Measurements from ENCODE around the gene CEP83.
"Not testable (repeated sequence)": the region's sequence is repeated elsewhere in the genome, so short reads cannot be mapped to it uniquely, and the experiment has no call there.

Gene CEP83, protein sequence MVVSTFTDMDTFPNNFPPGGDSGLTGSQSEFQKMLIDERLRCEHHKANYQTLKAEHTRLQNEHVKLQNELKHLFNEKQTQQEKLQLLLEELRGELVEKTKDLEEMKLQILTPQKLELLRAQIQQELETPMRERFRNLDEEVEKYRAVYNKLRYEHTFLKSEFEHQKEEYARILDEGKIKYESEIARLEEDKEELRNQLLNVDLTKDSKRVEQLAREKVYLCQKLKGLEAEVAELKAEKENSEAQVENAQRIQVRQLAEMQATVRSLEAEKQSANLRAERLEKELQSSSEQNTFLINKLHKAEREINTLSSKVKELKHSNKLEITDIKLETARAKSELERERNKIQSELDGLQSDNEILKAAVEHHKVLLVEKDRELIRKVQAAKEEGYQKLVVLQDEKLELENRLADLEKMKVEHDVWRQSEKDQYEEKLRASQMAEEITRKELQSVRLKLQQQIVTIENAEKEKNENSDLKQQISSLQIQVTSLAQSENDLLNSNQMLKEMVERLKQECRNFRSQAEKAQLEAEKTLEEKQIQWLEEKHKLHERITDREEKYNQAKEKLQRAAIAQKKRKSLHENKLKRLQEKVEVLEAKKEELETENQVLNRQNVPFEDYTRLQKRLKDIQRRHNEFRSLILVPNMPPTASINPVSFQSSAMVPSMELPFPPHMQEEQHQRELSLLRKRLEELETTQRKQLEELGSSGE

DNA sequence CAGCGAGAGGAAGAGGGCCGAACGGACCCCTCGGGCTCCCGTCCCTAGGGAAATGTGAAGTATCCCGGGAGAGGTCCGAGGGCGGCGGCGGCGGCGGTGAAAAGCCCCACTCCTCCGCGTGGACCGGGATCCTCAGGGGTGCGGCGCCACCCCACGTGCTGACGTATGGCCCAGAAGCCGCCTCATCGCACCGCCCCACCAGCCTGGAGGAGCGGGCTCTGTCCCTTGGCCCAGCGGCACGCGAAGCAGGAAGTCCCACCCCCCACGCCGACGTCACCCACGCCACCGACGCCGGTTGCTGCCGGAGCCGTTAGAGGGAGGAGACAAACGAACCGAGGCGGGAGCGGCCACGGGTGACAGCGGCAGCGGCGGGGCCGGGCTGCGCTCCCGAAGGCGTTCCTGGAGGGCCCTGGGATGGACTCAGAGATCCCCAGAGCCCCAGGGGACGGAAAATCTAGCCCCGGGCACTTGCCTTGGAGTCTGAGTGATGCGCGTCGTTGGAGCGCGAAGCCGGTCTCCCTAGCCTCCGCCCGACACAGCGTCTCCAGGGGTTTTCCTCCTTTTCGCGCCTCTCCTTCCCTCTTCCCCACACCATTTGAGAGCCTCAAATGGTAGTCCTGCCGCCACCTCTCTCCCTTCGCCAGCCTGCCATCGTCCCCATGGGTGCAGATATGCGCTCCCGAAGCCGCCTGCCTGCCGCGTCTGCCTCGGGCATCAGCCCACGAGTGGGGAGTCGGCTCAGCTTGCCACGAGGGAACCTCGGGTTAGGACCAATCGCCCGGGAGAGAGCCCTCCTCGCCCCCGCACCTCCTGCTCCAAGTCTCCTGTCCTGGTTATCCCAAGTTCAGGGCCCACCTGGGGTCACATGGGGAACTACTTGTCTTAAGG, at the start of gene CEP83:
CEP83 (minus strand) TSS at position 140 of the 888 bp plus-strand sequence. CDS start 47,377 bp downstream, outside the sequence.
- DNase-seq, result peak; percentile 96

DNA sequence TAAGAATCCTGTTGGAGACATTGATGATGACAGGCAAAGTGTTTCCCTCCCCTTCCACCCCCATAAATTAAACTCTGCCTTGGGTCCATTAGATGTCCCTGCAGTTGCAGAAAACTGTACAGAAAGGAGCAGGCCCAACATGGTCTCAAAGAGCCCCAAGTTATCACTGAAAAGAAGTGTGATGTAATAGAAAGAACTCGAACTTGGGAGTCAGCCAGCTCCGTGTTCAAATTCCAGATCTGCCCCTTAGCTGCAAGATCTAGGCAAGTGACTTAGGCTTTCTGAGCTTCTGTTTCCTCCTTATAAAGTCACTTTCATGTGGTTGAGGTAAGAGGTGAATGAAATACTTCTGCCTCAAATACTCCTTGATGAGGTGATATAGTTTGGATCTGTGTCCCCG, 49.6 kb upstream of the CEP83 start:
- DNase-seq, result no peak

DNA sequence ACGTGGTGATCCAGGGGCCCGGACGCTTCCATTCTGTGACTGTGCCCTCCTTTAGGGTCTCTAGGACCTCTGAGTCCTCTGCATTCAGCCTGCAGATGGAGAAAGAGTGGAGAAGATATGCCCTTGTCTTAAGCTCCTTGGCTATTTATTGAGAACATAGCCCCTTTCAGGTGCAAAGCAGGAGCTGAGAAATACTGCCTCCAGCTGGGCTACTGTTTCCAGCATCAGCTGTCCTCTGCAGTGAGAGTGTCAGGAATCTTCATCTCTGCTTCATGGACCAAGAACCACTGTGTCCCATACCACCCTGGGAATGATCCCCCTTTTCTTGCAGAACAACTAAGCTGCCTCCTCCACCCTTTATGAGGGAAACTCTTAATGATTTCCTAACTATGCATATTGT, 47.8 kb upstream of the CEP83 start:
- no peak for DNase-seq

DNA sequence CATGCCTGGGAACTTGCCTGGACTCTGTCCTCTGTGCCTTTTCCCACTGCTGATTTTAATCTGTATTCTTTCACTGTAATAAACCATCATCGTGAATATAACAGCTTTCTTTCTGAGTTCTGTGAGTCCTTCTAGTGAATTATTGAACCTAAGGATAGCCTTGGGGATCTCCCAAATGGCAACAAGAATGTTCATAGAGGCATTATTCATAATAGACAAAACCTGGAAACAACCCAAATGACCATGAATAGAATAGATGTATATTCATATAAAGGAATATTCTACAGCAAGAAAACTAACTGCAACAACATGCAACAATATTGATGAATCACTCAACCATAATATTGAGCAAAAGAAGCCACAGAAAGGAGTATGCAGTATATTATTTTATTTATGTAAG, 44.7 kb upstream of the CEP83 start:
- DNase-seq, result no peak

DNA sequence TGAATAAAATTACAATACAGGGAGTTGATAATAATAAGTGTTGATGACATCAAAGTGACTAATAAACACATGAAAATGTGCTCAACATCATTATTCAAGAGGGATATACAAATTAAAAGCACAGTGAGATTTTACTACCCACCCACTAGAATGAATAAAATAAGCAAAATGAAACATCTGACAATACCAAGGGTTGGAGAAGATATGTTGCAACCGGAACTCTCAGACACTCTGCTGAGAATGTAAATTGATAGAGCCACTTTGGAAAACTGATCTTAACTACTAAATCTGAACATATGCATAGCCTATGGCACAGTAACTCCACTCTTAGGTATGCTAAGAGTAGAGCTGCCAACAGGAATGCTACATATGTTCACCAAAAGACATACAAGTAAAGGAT, 44.0 kb upstream of the CEP83 start:
- DNase-seq, result no peak

DNA sequence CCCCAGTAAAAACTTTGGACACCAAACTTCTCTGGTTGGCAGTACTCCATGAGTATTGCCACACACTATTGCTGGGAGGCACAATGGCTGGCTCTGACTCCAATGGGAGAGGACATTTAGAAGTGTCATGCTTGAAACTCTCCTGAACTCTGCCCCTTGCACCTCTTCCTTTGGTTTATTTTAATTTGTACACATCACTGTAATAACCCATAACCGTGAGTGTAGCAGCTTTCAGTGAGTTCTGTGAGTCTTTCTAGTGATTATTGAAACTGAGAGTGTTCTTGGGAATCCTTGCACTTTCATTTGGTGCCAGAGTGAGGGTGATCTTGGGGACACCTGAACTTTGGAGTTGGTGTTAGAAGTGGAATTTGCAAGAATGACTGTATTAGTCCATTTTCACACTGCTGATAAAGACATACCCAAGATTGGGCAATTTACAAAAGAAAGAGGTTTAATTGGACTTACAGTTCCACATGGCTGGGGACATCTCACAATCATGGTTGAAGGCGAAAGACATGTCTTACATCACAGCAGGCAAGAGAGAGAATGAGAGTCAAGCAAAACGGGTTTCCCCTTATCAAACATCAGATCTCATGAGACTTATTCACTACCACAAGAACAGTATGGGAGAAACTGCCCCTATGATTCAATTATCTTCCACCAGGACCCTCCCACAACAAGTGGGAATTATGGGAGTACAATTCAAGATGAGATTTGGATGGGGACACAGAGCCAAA, 41.3 kb upstream of the CEP83 start:
- DNase-seq, result peak; percentile 9

DNA sequence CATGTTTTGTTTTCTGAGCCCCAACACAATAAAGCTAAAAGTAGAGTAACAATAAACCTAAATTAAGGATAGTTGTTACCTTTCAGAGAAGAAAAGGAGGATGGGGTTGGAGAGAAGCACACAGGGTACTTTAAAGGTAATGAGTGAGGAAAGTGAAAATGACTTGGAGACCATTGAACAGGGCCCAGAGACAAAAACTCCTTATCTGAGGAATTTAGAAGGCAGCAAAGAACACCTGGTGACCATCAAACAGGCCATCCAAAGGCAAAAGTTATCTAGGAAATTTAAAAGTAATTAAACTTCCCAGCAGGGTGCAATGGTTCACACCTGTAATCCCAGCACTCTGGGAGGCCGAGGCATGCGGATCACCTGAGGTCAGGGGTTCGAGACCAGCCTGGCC, 39.0 kb upstream of the CEP83 start:
- no peak for DNase-seq

DNA sequence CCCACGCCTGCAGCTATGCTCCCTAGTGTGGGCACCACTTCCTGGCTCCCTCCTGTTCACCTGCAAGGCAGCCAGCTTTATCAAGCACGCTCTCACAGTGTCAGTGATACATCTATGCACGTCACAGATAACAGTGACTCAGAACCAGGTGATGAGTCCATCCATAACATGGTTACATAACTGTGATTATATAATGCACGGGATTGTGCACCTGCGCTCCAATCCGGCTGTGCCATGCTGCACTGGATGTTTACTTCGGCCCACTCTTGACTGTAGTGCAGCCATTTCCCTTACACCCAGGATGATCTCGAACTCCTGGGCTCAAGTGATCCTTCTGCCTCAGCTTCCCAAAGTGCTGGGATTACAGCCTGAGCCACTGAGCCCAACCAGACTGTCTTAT, 38.4 kb upstream of the CEP83 start:
- DNase-seq, result no peak

DNA sequence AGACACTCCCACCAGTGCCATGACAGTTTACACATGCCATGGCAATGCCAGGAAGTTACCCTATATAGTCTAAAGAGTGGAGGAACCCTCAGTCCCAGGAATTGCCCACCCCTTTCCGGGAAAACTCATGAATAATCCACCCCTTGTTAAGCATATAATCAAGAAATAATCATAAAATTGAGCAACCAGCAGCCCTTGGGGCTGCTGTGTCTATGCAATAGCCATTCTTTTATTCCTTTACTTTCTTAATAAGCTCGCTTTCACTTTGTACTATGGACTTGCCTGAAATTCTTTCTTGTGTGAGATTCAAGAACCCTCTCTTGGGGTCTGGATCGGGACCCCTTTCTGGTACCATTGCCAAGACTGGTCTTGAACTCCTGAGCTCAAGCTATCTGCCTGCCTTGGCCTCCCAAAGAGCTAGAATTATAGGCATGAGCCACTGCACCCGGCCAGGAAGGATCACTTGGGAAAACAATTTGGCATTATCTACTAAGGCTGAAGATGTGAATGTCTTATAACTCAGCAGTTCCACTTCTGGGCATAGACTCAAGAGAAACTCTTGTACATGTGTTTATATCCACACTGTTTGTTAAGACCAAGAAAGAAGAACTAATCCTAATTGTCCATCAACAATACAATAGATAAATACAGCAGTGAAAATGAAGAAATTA, 35.9 kb upstream of the CEP83 start:
- DNase-seq, result no peak

DNA sequence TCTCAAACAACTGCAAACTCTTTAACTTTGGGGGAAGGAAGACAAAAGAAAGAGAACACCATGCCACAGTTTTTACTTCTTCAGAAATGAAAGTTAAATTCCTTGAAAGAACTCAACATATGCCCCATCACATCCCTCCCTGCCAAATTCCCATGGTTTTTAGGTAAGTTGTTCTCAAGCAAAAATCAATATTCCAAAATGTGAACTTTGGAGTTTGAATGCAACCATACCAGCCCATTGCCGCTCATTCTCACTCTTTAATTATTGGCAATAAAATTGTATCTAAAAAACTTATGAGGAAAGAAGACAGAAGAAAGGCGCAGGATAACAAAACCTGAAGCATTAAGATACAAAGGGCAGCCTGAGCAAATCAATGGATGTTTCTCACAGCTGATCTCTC, 31.8 kb upstream of the CEP83 start:
- no peak for DNase-seq

DNA sequence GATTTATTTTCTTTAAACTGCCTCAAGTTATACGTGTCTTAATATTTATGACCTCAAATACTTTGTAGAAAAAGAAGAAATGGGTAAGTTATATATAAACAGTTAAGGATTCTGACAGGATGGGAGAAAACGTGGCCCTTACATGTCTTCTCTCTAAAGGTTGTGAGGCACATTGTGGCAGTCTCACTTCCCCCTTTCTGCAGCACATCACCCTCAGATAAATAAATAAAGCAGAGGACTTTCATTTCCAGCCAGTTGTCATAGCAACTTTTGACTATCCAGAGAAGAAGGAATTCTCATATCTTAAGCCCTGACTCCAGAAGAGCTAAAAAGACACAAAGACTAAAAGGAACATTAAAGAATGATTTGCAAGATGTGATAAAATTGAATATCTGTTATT, 28.8 kb upstream of the CEP83 start:
- peak; percentile 55 for DNase-seq

DNA sequence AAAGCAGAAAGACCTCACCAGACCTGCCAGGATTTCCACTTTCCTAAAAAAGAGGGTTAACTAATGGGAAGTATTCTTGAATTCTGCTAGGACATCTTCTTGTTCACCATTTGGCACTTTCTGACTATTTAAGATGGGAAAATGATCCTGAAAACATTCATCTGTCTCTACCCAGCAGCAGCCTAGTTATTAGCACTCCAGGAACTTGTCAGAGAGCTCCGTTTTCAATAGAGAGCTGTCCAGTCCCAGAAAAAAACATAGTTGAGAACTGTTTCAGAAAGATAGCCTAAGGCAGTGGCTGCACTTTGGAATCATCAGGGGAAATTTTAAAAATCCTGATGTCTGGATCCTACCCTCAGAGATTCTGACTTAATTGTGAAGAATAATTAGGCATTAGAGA, 22.1 kb upstream of the CEP83 start:
- DNase-seq, result no peak

DNA sequence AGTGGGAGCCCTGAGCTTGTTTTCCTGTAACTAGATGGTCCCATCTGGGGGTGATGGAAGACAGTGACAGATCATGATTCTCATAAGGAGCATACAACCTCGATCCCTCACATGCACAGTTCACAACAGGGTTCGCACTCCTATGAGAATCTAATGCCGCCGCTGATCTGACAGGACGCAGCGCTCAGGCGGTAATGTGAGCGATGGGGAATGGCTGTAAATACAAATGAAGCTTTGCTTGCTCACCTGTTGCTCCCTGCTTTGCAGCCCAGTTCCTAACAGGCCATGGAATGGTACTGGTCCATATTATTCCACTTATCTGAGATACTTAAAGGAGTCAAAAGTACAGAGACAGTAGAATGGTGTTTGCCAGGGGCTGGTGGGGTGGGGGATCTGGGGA, 9.9 kb upstream of the CEP83 start:
- no peak for DNase-seq

DNA sequence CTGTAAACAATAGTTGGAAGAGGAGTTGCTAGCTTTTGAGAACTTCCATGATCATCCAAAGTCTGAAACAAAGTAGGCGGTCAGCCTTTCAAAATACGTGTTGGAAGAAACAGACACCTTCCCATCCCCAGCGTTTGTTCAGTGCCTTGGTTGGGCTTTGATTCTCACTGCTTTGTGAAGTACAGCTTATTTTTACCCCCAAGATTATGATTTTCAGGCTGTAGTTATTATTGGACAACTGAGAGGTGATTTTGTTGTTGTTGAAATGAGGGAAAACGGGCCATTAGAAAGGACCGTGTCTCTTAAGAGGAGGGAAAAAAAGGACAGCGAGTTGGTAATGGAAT, 921 bp upstream of the CEP83 start:
- no peak for DNase-seq

DNA sequence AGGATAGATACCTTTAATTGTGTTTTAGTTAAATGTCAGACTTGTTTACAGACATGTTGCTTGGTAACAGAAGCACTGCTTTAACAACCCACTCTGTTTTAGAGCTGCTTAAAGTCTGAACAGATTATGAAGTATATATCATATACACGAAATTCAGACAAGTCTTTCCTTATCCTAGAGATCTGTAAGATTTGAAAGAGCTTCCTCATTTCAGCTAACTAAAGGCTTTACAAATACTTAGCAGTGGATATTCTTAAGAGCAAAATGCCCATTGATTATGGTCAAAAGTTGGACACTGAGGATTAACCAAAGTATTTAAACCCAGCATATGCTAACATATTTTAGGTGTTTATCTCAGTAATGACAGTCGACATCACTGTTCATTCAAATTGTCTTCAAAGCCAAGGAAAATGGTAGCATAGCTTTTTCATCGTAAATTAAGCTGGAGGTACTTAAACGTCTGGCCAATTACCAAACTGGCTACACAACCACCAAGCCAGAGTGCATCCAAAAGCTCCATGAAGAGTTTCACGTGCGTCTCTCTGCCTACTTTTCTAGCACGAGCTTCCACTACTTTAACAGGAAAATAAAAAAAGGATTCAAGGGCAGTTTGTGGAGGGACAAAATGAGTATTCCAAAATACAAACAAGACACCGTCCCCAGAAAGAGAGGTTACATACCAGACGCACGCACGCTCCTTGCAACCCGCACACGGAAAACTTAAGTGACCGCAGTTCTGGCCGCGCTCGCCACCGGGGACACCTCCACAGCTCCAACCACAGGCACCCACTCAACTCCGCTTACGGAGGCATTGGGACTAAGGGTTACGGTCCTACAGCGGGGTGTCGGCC, 565 bp downstream of the CEP83 start:
- DNase-seq, result peak; percentile 13

DNA sequence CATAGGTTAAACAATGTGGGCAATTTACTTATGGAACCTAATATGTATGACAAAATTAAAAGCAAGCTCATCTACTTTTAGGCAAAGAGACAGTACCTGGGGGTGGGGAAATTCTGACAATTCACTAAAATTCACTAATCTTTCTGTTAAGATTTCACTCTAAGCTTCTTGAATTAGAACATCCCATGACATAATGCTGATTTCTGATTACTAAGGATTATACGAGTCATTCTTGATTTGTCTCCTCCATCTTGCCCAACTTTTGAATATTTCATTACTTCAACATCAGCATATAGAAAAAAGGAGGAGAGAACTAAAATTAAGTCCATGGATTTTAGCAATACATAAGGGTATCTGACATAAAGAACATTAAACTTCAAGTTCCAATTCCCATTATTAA, 2.4 kb downstream of the CEP83 start:
- DNase-seq, result peak; percentile 45

DNA sequence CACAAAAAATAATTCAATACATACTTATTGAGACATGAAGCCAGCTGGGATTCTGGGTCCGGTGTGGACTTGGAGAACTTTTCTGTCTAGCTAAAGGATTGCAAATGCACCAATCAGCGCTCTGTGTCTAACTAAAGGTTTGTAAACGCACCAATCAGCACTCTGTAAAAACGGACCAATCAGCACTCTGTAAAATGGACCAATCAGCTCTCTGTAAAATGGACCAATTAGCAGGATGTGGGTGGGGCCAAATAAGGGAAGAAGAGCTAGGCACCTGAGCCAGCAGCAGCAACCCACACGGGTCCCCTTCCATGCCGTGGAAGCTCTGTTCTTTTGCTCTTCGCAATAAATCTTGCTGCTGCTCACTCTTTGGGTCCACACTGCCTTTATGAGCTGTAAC, 5.3 kb downstream of the CEP83 start:
- DNase-seq, result not testable (repeated sequence)

DNA sequence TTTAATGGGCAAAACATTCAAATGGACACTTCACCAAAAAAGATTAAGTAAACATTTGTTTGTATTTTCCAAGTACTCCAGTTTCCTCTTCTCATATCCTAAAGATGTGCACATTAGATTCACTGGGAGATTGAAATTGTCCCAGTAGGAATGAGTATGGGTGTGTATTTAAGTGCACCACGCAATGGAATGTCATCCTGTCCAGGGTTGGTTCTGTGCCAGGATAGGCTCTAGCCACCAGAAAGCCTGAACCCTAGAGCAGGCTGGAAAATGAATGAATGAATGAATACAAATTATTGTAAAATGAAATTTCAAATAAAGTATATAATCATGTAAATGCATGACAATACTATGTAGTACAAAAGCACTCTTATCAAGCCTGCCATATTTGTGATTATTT, 14.0 kb downstream of the CEP83 start:
- no peak for DNase-seq

DNA sequence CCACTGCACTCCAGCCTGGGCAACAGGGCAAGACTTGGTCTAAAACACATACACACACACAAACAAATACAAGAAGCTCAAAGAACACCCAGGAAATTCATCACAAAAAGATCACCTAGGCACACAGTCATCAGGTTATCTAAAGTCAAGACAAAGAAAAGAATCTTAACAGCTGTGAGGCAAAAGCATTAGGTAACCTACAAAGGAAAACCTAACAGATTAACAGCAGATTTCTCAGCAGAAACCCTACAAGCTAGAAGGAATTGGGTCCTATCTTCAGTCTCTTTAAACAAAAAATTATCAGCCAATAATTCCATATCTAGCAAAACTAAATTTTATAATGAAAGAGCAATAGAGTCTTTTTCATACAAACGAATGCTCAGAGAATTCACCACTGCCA, 22.4 kb downstream of the CEP83 start:
- DNase-seq, result no peak

DNA sequence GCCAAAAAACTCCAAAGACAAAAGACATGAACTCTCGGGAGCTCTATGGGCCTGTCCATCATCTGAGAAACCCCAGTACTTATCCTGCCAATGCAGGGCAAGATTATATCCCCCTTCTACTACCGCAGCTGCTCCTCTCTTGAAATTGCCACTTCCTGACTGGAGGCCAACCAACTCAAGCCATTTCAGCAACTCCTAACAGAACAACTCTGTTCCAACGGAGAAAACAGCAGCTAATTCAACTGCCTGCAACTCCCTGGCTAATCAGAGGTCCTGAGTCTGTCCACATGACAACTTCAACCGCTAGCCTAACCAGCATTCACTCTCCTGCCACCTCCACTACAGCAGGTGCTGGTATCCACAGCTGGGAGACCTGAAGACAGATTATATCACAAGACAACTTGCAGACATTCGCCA, 24.1 kb downstream of the CEP83 start:
- DNase-seq, result no peak

DNA sequence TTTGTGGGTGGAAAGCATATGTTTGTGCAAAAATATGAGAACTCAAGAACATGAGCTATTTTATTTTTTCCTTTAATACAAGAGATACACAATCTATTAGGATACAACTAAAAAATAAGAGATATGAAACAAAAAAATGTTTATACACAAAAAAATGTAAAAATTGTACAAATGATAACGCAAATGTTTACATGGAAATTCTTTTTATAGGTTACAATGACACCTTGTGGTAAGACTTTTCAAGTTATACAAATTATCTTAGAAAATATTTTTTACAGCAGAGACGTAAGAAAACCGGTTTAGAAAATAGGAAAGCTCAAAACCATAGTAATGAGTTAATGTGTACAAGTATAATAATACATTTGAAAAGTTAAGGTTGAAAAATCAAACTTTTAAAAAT, 25.5 kb downstream of the CEP83 start:
- peak; percentile 3 for DNase-seq
